ENCODE results near the gene SUN5. TPM values are rescaled to one million over a fixed set of nuclear protein-coding genes. Genes with fewer than 3 reads are reported as not detected.
"Not testable (repeated sequence)": the region's sequence is repeated elsewhere in the genome, so short reads cannot be mapped to it uniquely, and the experiment has no call there.

SUN5 gene
- polyA plus RNA-seq, 4 donors: not detected

DNA sequence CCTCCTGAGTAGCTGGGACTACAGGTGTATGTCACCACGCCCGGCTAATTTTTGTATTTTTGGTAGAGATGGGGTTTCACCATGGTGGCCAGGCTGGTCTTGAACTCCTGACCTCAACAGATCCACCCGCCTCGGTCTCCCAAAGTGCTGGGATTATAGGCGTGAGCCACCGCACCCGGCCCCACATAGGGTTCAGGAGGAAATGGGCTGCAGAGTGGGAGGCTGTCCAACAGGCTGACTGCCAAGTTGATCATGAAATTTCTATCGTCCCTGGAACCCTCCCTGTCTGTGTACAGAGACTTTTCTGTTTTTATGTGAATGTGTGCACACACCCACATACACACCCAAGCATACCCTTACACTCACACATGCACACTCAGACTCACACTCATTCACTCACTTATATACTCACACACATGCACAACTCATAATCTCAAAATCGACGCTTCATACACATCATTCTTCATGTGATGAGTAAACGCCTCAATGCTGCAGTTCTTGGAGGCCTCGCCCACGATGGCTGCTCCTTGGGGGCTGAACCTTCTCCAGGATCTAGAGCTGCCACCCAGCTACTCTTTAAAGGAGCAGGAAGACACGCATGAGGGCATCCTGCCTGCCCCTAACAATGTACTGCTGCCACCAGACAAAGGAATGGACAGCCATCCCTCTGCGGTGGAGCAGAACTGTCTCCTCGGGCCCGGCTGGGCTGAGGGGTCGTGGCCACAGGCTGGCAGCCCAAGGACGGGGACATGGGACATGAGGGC is 35.6 kb downstream of the SUN5 start:
- DNase-seq (ENCODE audit: low read depth in 4 of 4, low spot score in 3 of 4): no peak

DNA sequence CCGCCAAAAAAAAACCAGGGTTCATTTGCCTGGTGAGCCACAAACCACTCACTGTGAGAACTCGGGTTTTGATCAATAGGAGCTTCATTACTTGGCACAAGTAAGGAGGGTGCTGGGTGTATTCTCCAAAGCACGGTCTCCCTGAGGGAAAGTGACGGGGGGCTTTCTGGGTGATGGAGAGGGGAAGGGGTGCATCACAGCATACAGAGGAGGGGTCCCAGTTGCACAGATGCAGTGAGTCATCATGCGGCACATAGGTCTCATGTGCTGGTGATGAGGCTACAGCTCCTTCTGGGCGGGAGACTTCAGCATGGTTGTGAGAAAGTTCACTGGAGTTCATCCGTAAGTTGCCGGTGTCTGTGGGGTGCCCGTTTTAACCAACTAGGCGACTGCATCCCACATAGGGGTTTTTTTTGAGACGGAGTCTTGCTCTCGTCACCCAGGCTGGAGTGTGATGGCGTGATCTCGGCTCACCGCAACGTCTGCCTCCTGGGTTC is 36.2 kb downstream of the SUN5 start:
- DNase-seq (ENCODE audit: low read depth in 4 of 4, low spot score in 3 of 4): no peak

DNA sequence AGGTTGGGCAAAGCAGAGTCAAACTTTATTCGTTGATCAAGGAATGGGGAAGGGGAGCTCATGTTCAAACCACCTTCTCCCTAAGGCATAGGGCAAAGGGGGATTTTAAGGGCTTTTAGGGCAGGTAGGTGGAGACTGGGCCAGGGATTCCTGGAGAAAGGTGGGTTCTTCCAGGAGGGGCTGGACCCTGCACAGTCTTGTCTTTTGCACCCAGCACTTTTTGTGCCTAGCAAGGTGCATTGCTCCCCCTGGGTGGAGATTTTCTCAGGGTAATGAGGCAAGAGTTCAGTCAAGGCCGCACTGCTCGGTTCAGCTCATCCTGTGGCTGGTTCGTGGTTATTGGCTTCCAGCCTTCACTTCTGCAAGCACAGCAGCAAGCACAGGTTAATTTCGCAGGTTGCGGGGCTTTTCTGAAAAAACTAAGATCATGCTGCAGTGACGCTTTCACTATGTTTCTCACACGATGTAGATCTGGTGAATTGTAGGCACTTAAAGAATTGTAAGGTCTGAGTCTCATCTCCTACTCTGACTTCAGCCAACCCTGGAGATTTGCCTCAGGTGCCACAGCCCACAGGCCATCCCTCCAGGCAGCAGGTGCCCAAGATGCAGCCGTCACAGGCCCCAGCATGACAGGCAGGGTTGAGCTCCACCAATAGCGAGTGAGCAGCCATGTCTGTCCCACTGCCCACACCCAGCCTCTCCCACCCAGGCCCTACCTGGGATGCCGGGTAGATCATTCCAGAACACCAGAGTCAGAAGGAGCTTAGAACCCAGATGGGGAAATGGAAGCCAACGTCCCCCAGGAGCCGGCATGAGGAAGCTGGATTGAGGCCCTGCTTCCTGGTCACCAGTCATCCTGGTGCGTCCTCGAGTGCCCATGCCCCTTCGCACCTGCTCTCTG is 37.1 kb downstream of the SUN5 start:
- DNase-seq (ENCODE audit: low read depth in 4 of 4, low spot score in 3 of 4): no peak

DNA sequence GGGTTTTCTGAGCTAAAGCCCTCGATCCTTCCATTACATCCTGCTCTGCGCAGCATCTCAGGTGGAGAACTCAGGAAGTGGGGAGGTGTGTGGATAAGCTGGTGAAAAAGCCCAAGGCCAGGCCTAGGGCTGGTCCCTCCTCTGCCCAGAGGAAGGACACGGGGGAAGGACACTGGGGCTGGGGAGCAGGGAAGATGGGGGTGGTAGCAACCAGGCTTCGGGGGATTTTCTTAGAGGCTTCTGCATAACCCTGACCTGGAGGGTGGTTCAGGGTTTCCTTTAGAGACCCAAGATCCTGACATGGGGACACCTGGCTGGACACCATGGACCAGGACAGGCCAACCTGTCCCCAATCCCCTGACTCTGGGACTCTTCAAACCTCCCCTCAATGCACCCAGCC is 37.9 kb downstream of the SUN5 start:
- no peak for DNase-seq (ENCODE audit: low read depth in 4 of 4, low spot score in 3 of 4)

DNA sequence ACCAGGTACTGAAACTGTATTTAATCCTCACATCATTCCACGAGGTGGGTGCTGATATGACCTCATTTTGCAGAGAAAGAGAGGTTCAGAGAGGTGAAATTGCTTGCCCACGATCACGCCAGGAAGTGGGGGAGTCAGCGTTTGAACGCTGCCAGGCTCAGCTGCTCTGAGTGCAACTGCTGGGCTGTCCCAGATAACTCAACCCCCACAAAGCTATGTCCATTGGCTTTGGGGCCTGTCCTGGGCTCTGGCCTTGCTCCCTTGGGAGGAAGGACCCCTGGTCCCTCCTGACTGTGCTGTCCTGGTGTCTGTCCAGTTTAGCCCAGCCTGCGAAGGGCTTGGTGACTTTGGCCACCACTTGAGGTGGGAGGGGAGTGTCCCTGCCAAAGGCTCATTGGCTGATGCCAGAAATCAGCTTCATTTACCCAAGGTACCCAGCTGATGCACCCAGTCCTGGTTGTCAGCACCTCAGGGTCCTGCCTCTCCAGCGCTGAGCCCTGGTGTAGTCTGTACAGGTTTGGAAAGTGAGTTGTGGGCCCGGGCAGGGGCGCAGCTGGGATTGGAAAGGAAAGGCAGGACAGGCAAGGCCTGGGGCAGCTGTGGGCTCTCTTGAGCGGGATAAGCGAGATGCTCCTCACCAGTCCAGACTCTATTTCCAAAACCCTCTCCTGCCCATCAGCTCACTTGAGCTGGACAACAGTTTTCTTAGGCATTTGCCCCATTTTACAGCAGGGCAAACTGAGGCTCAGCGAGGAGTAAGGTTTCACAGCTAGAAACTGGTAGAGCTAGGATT is 38.5 kb downstream of the SUN5 start:
- DNase-seq (ENCODE audit: low read depth in 4 of 4, low spot score in 3 of 4): no peak

DNA sequence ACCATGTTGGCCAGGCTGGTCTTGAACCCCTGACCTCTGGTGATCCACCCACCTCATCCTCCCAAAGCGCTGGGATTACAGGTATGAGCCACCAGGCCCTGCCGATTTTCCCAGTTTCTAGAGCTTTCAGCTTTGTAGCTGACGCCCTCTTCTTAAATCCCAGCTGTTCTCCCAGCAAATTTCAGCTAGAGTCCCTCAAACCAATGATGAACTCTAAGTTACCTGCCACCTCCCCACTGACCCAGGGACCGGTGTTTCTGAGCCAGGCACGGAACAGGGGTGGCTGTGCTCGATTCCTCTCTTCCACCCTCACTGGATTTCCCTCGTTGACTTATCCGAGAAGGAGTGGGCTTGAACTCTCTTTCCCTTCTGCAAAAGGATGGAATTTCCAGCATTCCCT is 39.1 kb downstream of the SUN5 start:
- no peak for DNase-seq (ENCODE audit: low read depth in 4 of 4, low spot score in 3 of 4)

DNA sequence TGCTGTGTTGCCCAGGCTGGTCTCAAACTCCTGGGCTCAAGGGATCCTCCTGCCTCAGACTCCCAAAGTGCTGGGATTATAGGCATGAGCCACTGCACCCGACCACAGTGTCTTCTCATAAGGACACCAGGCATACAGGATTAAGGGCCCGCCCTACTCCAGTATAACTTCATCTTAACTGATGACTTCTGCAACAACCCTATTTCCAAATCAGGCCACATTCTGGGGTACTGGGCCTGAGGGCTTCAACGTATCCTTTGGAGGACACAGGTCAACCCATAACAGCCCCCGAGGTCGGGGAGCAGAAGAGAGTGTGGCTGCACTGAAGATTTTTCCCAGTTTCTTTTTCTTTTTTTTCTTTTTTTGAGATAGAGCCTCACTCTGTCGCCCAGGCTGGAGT is 39.7 kb downstream of the SUN5 start:
- no peak for DNase-seq (ENCODE audit: low read depth in 4 of 4, low spot score in 3 of 4)

DNA sequence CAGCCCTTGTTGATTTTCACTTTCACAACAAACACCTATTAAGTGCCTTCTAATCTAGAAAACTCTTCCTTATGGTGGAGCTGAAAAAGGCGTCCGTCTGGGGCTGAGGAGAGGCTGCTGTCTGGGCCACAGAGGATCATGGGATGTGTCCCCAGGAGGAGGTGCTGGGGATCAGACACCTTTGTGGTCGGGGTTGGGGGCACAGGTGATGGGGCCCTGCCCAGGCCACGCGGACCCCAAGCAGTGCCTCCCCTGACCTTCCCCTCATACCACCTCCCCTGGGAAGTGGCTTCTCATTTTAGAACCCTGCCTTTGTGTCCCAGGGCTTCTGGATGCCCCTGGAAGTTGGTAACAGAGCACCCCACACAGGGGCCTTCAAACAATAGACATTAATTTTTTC is 41.1 kb downstream of the SUN5 start:
- DNase-seq (ENCODE audit: low read depth in 4 of 4, low spot score in 3 of 4): no peak

DNA sequence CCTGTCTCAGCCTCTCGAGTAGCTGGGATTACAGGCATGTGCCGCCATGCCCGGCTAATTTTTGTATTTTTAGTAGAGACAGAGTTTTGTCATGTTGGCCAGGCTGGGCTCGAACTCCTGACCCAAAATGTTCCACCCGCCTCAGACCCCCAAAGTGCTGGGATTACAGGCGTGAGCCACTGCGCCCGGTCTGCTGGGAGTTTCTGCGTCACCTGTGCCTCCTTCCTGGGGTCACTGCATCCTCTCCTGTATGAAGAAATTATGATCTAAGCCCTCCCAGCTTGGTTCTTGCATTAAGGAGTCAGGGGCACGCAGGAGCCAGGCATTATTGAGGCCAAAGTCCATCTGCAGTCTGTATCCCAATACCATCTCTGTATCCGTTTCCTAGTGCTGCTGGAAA is 41.6 kb downstream of the SUN5 start:
- DNase-seq (ENCODE audit: low read depth in 4 of 4, low spot score in 3 of 4): not testable (repeated sequence)

DNA sequence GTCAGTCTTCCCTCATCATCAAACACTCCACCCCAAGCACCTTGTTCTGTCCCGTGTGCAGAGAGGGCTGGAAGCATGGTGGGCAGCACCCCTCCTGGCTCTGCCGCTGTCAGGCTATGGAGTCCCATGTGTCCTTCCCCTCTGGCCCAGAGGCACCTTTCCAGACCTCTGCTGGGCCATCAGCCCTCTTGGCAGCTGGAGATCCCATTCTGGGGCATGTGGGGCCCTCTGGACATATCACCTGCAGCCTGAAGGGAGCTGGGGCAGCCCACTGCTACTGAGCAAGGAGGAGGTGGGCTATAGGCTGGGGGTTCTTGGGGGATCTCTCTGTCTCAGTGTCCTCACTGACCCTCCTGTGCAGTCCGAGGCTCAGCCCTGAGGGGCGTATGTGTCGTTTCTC is 42.2 kb downstream of the SUN5 start:
- DNase-seq (ENCODE audit: low read depth in 4 of 4, low spot score in 3 of 4): no peak

DNA sequence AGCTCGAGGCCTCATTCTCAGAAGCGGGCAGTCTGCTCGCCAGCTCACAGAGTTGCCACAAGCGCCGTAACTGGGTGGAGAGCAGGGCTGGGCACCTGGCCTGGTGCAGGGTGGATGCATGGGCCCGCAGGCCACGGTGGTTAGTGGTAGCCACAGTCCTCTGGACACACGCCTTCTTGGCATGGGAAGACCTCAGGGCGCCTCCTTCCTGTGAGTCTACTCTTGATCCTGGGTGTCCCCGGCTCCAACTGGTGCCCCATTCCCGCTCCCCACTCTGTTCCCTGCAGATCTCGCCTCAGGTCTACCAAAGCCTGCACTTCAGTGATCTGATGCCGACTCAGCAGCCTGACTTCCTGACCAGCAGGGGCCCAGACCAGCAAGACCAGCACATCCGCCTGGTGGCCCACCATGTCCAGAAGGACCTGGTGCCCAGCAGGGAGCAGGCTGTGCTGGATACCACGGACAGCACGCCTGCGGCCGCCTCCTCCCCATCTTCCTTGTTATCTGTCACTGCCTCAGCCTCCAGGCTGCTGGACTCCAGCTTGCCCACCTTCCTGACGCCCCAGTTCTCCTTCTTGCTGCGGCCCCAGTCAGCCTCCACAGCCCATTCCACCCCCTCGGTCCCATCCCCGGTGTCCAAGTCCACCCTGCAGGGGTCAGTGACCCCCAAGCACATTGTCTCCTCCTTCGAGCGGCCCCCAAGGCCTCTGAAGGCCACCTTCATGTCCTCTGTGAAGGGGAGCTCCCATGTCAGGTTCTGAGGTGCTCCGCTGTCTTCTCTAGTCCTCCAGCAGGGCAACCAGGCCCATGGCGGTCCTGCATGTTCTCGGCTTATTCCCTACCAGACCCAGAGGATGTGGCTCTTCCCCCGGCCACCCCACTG is 43.1 kb downstream of the SUN5 start:
- DNase-seq (ENCODE audit: low read depth in 4 of 4, low spot score in 3 of 4): no peak

DNA sequence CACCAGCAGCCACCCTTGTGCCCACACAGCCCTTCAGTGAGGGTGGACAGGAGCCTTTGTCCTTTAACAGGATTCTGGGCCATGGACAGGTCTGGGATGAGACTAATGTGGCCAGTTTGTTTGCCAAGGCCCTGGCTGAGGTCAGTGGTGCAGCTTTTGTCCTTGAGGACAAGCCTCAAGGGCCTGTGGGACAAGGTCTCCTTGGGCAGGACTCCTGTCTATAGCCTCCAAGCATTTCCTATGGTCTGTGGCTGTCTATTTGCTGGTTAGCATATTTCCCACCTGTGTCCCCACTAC is 44.1 kb downstream of the SUN5 start:
- no peak for DNase-seq (ENCODE audit: low read depth in 4 of 4, low spot score in 3 of 4)

DNA sequence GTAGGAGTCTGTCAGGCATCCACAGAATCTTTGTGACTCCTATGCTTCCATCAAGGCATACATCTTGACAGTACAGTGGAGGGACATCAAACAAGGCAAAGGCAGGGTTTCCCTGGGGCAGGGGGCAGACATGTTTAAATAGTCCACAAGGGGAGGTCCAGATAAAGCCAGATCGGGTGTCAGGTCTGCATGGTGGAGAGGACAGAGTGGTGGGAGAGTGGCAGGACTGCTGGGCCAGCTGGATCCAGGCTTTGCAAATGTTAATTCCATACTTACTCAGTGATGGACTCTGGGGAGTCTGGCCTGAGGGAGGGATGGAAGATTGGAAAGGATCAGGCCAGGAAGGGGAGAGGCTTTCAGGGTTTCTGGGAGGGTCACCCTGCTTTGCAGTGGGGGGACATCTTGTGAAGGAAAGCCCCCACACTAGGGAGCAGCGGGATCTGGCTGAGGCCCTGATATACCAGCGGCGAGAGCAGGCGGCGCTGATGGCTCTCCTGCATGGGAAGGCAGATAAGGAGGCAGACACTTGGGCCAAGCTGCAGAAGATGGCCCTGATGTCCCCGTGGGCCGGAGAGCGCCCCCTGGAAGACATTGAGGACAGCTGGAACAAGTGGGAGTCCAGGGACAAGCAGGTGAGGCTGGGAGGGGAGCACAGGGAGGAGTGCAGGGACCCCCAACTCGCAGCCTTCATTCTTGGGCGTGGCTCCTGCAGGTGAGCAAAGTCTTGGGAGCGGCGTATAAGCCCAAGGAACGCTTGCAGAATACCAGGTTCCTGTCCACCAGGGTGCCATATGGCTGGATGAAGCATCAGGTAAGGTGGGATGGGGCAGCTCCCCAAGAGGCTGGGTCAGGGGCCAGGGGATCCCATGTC is 44.6 kb downstream of the SUN5 start:
- no peak for DNase-seq (ENCODE audit: low read depth in 4 of 4, low spot score in 3 of 4)

DNA sequence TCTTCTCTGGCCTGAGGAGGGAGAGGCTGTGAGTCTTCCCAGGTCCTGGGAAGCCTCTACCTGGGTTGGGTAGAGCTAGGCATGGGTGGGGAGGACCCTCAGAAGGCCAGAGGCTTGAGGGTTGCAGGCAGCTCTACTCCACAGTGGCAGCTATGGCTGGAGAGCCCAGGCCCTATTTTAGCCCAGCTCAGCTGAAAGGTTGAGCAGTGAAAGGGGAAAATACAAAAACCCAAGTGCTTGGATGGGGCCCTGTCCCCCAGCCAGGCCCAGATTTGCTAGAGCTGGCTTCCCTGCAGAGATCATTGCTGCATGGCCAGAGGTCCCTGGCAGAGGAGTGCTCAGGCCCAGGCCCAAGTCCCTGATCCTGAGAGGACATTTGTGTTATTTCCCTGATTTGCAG is 45.7 kb downstream of the SUN5 start:
- no peak for DNase-seq (ENCODE audit: low read depth in 4 of 4, low spot score in 3 of 4)

DNA sequence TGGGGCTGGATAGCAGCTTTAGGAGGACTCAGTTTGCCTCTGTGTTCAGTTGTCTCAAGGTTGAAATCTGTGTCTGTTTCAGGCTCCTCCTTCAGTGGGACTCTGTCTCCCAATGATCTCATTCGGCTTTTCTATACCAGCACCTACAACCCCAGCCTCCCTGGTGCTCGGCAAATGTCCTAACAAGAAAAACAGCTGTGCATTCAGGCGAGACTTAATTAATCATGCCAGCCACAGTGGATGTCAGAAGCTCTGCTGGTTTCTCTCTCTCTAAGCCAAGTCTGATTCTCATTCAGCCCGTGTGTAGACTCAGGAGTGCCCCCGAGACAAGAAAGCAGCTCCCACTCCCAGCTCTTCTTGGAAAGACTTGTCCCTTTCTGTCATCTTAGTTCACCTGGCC is 46.8 kb downstream of the SUN5 start:
- DNase-seq (ENCODE audit: low read depth in 4 of 4, low spot score in 3 of 4): no peak

DNA sequence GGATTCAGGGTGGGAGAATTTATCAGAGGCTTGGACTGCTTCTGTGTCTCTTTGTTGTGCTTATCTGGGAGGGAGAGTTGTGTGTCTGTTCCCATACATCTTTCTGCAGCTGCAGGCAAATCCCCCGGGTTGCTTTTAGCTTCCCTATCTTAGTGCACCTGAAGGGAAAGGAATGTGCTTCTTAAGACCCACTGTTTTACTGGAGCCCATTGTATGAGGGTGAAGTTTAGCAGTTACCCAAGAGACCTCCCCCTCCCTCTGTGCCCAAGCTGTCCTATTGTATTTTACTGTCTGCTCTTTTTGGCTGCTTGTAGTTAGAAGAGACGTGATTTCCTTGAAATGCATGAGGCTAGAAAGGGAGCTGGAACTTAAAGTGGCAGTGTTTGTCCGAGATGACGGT is 53.7 kb downstream of the SUN5 start:
- DNase-seq (ENCODE audit: low read depth in 4 of 4, low spot score in 3 of 4): not testable (repeated sequence)

DNA sequence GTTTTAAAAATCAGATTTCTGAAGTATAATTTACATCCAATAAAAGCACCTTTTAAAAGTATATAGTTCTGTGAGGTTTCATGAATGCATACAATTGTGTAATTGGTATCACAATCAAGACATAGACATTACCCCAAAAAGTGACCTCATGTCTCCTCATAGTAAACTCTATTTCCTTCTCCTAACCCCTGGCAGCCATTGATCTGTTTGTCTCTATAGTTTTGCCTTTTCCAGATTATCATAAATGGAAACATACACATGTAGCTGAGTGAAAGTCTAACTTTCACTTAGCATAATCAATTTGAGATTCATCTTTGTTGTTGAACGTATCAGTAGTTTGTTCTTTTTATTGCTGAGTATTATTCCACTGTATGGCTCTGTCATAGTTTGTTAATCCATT is 57.6 kb downstream of the SUN5 start:
- DNase-seq (ENCODE audit: low read depth in 4 of 4, low spot score in 3 of 4): no peak

DNA sequence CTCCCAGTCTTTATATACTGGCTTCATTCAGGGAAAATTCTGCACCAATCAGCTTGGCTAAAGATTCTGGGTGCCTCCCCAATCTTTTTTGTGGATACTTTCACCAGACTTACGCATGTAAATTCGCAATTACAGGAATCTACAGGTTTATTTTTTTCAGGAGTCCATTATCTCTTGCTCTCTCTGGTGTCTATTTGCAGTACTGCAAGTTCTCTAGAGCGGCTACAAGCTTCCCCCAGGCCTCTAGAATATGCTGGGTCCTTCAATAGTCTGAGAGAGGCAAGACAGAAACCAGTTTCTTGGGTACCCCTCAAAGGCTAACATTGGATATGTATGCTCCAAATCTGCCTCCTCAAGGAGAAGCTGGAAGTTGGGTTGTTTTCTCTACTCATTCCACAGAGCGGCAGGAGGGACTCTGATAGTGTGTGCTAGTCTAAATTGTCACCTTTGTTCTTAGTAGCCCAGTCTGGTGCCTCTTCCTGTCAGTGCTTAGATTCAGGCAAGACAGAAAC is 58.5 kb downstream of the SUN5 start:
- no peak for DNase-seq (ENCODE audit: low read depth in 4 of 4, low spot score in 3 of 4)

DNA sequence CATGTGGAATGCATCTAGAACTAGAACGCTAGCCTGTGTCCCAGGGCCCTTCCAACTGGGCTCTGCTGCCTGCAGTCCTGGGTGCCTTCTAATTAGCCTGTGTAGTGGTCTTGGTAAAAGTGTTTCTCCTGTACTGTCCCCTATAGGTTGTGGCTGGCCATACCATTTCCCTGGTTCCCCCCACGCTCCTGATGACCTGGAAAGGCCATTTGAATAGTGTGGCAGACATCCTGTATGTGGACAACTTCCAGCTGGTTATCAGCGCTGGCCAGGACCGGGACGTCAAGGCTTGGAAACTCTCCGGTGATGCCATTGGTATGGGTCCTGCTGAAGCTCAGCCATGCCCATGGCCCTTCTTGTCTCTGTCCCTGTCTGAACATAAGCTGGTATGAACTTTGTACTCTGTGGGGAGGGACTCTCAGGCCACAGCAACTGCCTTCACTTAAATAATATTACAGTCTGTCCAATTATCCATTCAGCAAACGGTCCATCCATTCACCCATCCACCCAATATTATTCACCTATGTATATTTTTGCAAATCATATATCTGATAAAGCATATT is 60.7 kb downstream of the SUN5 start:
- DNase-seq (ENCODE audit: low read depth in 4 of 4, low spot score in 3 of 4): no peak

Data from right renal pelvis (tissue), 4 donors.